Smooth muscle cell (in vitro differentiated cells): ENCODE results near the gene GTF2A2. TPM values are rescaled to one million over a fixed set of nuclear protein-coding genes. Genes with fewer than 3 reads are reported as not detected.
A peak's percentile ranks its signal among the peaks of the same experiment; 100 is the strongest.

ENCODE experiments used
- DNase-seq: peaks from one replicate; lab custom pipeline; 2025; ENCODE audit not compliant: unreplicated experiment; lab: John Stamatoyannopoulos, UW
- H2AFZ ChIP-seq: fragments of 200-600 bp; sonication (generic); 2 replicates; pipeline ENCODE4 v1.6.0; 2016; ENCODE audit warnings: antibody characterized with exemption, low read depth, mild to moderate bottlenecking
- H3F3A ChIP-seq: fragments of 200-600 bp; sonication (generic); 2 replicates; pipeline ENCODE4 v1.6.0; 2017; ENCODE audit warnings: antibody characterized with exemption, low read depth
- H3K27ac ChIP-seq: fragments of 200-600 bp; sonication (generic); 2 replicates; pipeline ENCODE4 v1.5.1; 2016; ENCODE audit warnings: low read depth, mild to moderate bottlenecking
- H3K27me3 ChIP-seq: fragments of 200-600 bp; sonication (generic); 2 replicates; pipeline ENCODE4 v1.6.1; 2016; ENCODE audit warnings: low read depth, mild to moderate bottlenecking
- H3K36me3 ChIP-seq: fragments of 200-600 bp; sonication (generic); 2 replicates; pipeline ENCODE4 v1.5.1; 2016; ENCODE audit warnings: low read depth
- H3K4me1 ChIP-seq: fragments of 200-600 bp; sonication (generic); 2 replicates; pipeline ENCODE4 v1.5.1; 2016; ENCODE audit warnings: low read depth
- H3K4me2 ChIP-seq: fragments of 200-600 bp; sonication (generic); 2 replicates; pipeline ENCODE4 v1.6.0; 2016; ENCODE audit warnings: mild to moderate bottlenecking
- H3K4me3 ChIP-seq: fragments of 200-600 bp; sonication (generic); 2 replicates; pipeline ENCODE4 v1.5.1; 2016; ENCODE audit warnings: mild to moderate bottlenecking
- H3K79me2 ChIP-seq: fragments of 200-600 bp; sonication (generic); 2 replicates; pipeline ENCODE4 v1.6.0; 2016; ENCODE audit warnings: low read depth, mild to moderate bottlenecking
- H3K9ac ChIP-seq: fragments of 200-600 bp; sonication (generic); 2 replicates; pipeline ENCODE4 v1.6.0; 2016; ENCODE audit warnings: low read depth
- H3K9me3 ChIP-seq: fragments of 200-600 bp; sonication (generic); replicated peaks from 2 replicates; pipeline ENCODE4 v1.5.1; 2016; ENCODE audit warnings: low read depth
- H4K20me1 ChIP-seq: fragments of 200-600 bp; sonication (generic); 2 replicates; pipeline ENCODE4 v1.6.0; 2016; ENCODE audit warnings: low read depth
- WGBS: methylation state at CpG from one replicate; pipeline ENCODE4 v1.1.7; 2016; ENCODE audit warnings: low lambda C conversion rate; 5-methylcytosine and 5-hydroxymethylcytosine counted together
- polyA plus RNA-seq: library from polyadenylated mRNA; unstranded; fragments of >200 nt; fragmentation: Nextera tagmentation; extraction: Ambion mirVana; gene quantifications from 2 replicates; pipeline ENCODE4 v1.2.1, GENCODE V29; 2016
- total RNA-seq: library from RNA; depleted of rRNA; stranded (reverse); fragments of >200 nt; gene quantifications from 2 replicates; pipeline ENCODE4 v1.2.3, GENCODE V29; 2014
- TF ChIP-seq, protein P1 (sequence below): fragments of 200-600 bp; sonication (generic); IDR thresholded peaks from 2 replicates; pipeline ENCODE4 v1.5.1; 2017; ENCODE audit warnings: borderline replicate concordance, mild to moderate bottlenecking, antibody characterized with exemption; ENCODE audit not compliant: insufficient read depth, poor library complexity, severe bottlenecking

The GTF2A2 gene, protein sequence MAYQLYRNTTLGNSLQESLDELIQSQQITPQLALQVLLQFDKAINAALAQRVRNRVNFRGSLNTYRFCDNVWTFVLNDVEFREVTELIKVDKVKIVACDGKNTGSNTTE
- 60.8 and 102 TPM in 2 replicates for total RNA-seq
- 253 and 261 TPM in 2 replicates for polyA plus RNA-seq

DNA sequence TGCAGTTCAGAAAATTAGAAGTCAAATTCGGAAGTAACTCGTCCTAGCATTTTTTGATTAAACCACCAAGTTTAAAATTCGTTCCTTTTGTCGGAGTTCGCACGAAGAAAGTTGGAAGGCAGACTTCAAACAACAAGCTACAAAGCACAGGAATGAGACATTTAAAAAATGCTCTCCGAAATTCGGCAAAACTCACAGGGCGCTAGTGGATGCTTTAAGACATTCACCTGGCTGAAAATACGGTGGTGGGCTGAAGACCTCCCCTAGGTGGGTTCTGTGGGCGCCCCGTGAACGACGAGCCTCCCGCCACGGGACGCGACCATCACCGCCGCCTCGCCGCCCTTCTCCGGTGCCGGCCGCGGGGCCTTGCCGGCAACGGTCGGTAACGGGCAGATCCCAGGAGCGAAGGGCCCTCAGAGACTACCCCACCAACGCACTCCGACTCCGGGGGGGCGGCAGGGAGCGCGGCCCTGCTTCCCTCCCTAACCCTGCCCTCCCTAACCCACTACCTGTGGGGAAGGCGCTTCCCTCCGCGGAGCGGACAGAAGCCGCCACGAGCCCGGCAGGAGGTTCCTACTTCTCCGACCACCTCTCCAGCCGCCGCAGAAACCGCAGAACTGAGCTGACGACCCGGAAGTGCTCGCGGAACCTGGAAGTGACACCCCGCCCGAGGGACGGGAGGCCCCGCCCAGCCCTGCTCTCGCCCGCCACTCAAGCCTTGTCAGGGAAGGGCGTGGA, at the start of gene GTF2A2:
TSS of gene GTF2A2 (minus strand) at position 619 of the 738 bp plus-strand sequence. CDS start 5,238 bp downstream, outside the sequence.
- TF ChIP-seq, protein P1, sequence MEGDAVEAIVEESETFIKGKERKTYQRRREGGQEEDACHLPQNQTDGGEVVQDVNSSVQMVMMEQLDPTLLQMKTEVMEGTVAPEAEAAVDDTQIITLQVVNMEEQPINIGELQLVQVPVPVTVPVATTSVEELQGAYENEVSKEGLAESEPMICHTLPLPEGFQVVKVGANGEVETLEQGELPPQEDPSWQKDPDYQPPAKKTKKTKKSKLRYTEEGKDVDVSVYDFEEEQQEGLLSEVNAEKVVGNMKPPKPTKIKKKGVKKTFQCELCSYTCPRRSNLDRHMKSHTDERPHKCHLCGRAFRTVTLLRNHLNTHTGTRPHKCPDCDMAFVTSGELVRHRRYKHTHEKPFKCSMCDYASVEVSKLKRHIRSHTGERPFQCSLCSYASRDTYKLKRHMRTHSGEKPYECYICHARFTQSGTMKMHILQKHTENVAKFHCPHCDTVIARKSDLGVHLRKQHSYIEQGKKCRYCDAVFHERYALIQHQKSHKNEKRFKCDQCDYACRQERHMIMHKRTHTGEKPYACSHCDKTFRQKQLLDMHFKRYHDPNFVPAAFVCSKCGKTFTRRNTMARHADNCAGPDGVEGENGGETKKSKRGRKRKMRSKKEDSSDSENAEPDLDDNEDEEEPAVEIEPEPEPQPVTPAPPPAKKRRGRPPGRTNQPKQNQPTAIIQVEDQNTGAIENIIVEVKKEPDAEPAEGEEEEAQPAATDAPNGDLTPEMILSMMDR = no peak
- Histone ChIP-seq H3K4me2 (peak within 1 kb of the TSS; percentile 87), H2AFZ (peak within 1 kb of the TSS; percentile 16), H3K4me3 (peak within 1 kb of the TSS; percentile 88), H4K20me1 (peaks cover 32% of the 10 kb centered on the region), H3K27me3 (no peaks in the 10 kb centered on the region), H3K4me1 (peaks cover 8% of the 10 kb centered on the region), H3K79me2 (peaks cover 52% of the 10 kb centered on the region), H3K36me3 (peaks cover 5% of the 10 kb centered on the region), H3K9me3 (no peaks in the 10 kb centered on the region), H3K27ac (peak within 1 kb of the TSS; percentile 68), H3K9ac (peak within 1 kb of the TSS; percentile 92), H3F3A (peaks cover 10% of the 10 kb centered on the region)
- DNase-seq = peak; percentile 70
- 2% methylated on average over 52 of the region's 59 CpGs for WGBS

DNA sequence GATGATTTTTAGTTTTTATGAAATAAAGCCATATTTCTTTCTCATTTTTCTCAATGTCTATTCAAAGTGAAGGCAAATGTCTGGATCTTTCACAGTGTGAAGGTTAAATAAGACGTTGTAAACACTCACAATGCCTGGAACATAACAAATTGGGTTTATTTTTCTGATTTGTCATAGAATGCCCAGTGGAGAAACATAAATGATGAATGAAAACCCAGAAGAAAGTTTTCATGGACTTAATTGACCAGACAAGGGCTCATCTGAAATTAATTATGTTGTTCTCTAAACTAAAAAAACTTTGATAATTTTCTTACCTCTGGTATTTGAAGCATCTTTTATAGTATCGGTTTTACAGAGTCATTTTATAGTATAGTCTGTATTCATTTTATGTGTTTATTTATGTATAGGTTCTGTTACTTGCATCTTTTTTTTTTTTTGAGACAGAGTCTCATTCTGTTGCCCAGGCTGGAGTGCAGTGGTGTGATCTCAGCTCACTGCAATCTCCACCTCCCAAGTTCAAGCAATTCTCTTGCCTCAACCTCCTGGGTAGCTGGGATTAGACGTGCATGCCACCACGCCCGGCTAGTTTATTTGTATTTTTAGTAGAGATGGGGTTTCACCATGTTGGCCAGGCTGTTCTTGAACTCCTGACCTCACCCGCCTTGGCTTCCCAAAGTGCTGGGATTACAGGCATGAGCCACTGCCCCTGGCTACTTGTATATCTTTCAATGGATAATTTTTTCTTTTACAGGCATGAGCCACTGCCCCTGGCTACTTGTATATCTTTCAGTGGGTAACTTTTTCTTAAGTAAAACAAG, 46.9 kb upstream of the GTF2A2 start:
- Histone ChIP-seq H3K4me1 (no peaks in the 10 kb centered on the region), H3K4me3 (no peak overlapping the region), H2AFZ (no peak overlapping the region), H3K9ac (no peak overlapping the region), H3K9me3 (no peaks in the 10 kb centered on the region), H4K20me1 (no peaks in the 10 kb centered on the region), H3K79me2 (no peaks in the 10 kb centered on the region), H3K27ac (no peak overlapping the region), H3K27me3 (no peaks in the 10 kb centered on the region), H3F3A (no peaks in the 10 kb centered on the region), H3K36me3 (no peaks in the 10 kb centered on the region), H3K4me2 (no peak overlapping the region)
- no peak for DNase-seq
- WGBS = 82% methylated on average over 6 of the region's 6 CpGs
- TF ChIP-seq, protein P1 = no peak

DNA sequence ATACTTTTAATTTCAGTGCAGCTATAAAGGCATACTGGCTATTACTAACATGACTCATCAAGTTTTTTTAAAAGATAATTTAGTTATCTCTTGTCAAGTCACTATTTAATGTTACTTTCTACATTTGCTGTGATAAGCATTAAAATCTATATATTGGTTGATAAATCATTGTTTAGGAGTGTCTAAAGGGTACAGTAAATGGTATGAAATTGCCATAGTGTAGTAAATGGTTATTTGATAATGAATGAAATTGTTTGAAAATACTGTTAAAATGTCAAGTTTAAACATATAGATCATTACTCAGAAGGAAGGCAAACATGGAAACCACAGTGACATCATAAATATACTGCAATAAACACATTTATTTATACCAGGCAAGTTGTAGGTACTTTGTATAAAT, 45.0 kb upstream of the GTF2A2 start:
- H3K4me1 ChIP-seq = no peaks in the 10 kb centered on the region
- TF ChIP-seq, protein P1 = no peak
- DNase-seq = no peak
- no peak overlapping the region for H3K27ac ChIP-seq
- H3K9ac ChIP-seq = no peak overlapping the region
- H3K36me3 ChIP-seq = no peaks in the 10 kb centered on the region
- H3K27me3 ChIP-seq = no peaks in the 10 kb centered on the region
- H3K4me2 ChIP-seq = no peak overlapping the region
- H3K4me3 ChIP-seq = no peak overlapping the region
- H4K20me1 ChIP-seq = no peaks in the 10 kb centered on the region
- no peaks in the 10 kb centered on the region for H3K79me2 ChIP-seq
- H2AFZ ChIP-seq = no peak overlapping the region
- H3K9me3 ChIP-seq = no peaks in the 10 kb centered on the region
- H3F3A ChIP-seq = no peaks in the 10 kb centered on the region
